ENCODE results near the gene WASF1.
"Not testable (repeated sequence)": the region's sequence is repeated elsewhere in the genome, so short reads cannot be mapped to it uniquely, and the experiment has no call there.

Gene WASF1

DNA sequence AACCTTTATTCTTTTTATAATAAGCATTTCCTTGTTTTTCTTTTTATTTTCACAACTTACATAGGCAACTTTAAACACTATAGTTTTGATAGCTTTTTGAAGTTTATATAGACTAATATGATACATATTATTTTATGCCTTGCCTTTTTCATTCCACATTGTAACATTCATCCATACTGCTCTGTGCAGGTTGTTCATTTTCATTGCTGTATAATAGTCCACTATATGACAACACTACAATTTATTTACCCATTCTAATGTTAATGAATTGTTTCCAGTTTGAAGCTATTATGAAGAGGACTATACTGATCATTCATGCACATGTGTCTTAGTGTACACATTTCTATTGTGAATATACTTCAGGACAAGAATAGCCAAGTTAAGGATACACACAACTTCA is 49.1 kb downstream of the WASF1 start:
- Histone ChIP-seq H3K4me1 (ENCODE audit: control insufficient read depth, low read length) (no peaks in the 10 kb centered on the region), H3K79me2 (ENCODE audit: control insufficient read depth, low read length) (peaks cover 15% of the 10 kb centered on the region), H3K27me3 (ENCODE audit: control insufficient read depth, low read length) (no peaks in the 10 kb centered on the region), H3K27ac (ENCODE audit: low read depth, low read length) (no peak overlapping the region), H3K36me3 (ENCODE audit: control insufficient read depth, low read length) (peaks cover 24% of the 10 kb centered on the region), H3K4me3 (ENCODE audit: low read length) (no peak overlapping the region), H3K4me2 (ENCODE audit: low read length) (no peak overlapping the region), H3K9me3 (ENCODE audit: control insufficient read depth, insufficient read depth, low read length) (no peaks in the 10 kb centered on the region), H3K9me2 (replicated peaks; ENCODE audit: control insufficient read depth, low read length) (no peaks in the 10 kb centered on the region), H3F3A (ENCODE audit: control insufficient read depth, insufficient read depth) (no peaks in the 10 kb centered on the region), H4K20me1 (ENCODE audit: control insufficient read depth, insufficient read depth, low read depth, low read length) (no peaks in the 10 kb centered on the region)
- TF ChIP-seq EZH2phosphoT487 (IDR thresholded peaks at IDR 0.05; ENCODE audit: borderline replicate concordance, low read length): no peak
- TF ChIP-seq, protein P1, sequence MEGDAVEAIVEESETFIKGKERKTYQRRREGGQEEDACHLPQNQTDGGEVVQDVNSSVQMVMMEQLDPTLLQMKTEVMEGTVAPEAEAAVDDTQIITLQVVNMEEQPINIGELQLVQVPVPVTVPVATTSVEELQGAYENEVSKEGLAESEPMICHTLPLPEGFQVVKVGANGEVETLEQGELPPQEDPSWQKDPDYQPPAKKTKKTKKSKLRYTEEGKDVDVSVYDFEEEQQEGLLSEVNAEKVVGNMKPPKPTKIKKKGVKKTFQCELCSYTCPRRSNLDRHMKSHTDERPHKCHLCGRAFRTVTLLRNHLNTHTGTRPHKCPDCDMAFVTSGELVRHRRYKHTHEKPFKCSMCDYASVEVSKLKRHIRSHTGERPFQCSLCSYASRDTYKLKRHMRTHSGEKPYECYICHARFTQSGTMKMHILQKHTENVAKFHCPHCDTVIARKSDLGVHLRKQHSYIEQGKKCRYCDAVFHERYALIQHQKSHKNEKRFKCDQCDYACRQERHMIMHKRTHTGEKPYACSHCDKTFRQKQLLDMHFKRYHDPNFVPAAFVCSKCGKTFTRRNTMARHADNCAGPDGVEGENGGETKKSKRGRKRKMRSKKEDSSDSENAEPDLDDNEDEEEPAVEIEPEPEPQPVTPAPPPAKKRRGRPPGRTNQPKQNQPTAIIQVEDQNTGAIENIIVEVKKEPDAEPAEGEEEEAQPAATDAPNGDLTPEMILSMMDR (IDR thresholded peaks at IDR 0.05; ENCODE audit: low read depth, low read length, poor library complexity, severe bottlenecking): no peak

DNA sequence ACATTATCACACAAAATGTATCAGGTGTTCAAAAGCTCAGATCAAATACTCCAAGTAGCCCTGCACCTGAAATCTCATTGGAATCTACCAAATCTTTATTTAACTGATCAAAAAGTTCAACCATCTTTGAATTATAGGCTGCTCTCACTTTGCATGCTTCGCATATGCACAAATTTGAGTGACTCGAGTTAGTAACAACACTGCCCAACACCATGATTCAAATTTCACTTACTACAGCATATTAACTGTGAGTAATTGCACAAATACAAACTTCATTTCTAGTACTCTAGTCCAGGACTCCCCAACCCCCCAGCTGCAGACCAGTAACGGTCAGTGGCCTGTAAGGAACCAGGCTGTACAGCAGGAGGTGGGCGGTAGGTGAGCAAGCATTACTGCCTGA is 51.1 kb downstream of the WASF1 start:
- H3K9me3 ChIP-seq (ENCODE audit: control insufficient read depth, insufficient read depth, low read length): 0 out of 2 replicates have a peak, but pooled peaks cover 4% of the 10 kb centered on the region
- no peaks in the 10 kb centered on the region for H4K20me1 ChIP-seq (ENCODE audit: control insufficient read depth, insufficient read depth, low read depth, low read length)
- H3K27me3 ChIP-seq (ENCODE audit: control insufficient read depth, low read length): no peaks in the 10 kb centered on the region
- no peaks in the 10 kb centered on the region for H3K4me1 ChIP-seq (ENCODE audit: control insufficient read depth, low read length)
- H3K79me2 ChIP-seq (ENCODE audit: control insufficient read depth, low read length): peaks cover 15% of the 10 kb centered on the region
- no peak overlapping the region for H3K27ac ChIP-seq (ENCODE audit: low read depth, low read length)
- no peaks in the 10 kb centered on the region for H3F3A ChIP-seq (ENCODE audit: control insufficient read depth, insufficient read depth)
- H3K36me3 ChIP-seq (ENCODE audit: control insufficient read depth, low read length): peaks cover 40% of the 10 kb centered on the region
- H3K4me2 ChIP-seq (ENCODE audit: low read length): no peak overlapping the region
- TF ChIP-seq, protein P1 (IDR thresholded peaks at IDR 0.05; ENCODE audit: low read depth, low read length, poor library complexity, severe bottlenecking): no peak
- TF ChIP-seq EZH2phosphoT487 (IDR thresholded peaks at IDR 0.05; ENCODE audit: borderline replicate concordance, low read length): no peak
- no peak overlapping the region for H3K4me3 ChIP-seq (ENCODE audit: low read length)
- H3K9me2 ChIP-seq (replicated peaks; ENCODE audit: control insufficient read depth, low read length): no peaks in the 10 kb centered on the region

DNA sequence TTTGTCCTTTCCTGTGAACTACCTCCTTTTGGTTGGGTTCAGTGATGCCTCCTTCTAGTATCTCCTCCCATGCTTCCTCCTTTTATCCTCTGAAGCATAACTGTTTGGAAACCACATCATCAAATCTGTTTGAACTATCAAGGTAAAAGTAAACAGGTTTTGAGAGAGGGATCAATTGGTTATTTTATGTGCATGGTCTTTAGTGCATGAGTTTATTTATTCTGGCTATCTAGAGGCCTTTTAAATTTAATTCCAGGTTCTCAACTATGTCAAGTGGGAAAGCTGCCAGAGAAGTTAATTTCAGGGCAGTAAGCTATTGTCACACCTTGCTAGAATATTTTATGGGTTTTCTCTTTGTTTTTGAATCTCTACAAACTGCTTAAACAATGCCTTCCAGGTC is 54.1 kb downstream of the WASF1 start:
- peaks cover 23% of the 10 kb centered on the region for H3K79me2 ChIP-seq (ENCODE audit: control insufficient read depth, low read length)
- H3K9me2 ChIP-seq (replicated peaks; ENCODE audit: control insufficient read depth, low read length): no peaks in the 10 kb centered on the region
- TF ChIP-seq, protein P1 (IDR thresholded peaks at IDR 0.05; ENCODE audit: low read depth, low read length, poor library complexity, severe bottlenecking): no peak
- TF ChIP-seq EZH2phosphoT487 (IDR thresholded peaks at IDR 0.05; ENCODE audit: borderline replicate concordance, low read length): no peak
- H3K4me2 ChIP-seq (ENCODE audit: low read length): no peak overlapping the region
- peaks cover 59% of the 10 kb centered on the region for H3K36me3 ChIP-seq (ENCODE audit: control insufficient read depth, low read length)
- H3K27me3 ChIP-seq (ENCODE audit: control insufficient read depth, low read length): no peaks in the 10 kb centered on the region
- H4K20me1 ChIP-seq (ENCODE audit: control insufficient read depth, insufficient read depth, low read depth, low read length): no peaks in the 10 kb centered on the region
- H3K4me3 ChIP-seq (ENCODE audit: low read length): no peak overlapping the region
- no peaks in the 10 kb centered on the region for H3K4me1 ChIP-seq (ENCODE audit: control insufficient read depth, low read length)
- peaks cover 8% of the 10 kb centered on the region; the same call in 1 of the 2 replicates for H3K9me3 ChIP-seq (ENCODE audit: control insufficient read depth, insufficient read depth, low read length)
- no peaks in the 10 kb centered on the region for H3F3A ChIP-seq (ENCODE audit: control insufficient read depth, insufficient read depth)
- no peak overlapping the region for H3K27ac ChIP-seq (ENCODE audit: low read depth, low read length)

DNA sequence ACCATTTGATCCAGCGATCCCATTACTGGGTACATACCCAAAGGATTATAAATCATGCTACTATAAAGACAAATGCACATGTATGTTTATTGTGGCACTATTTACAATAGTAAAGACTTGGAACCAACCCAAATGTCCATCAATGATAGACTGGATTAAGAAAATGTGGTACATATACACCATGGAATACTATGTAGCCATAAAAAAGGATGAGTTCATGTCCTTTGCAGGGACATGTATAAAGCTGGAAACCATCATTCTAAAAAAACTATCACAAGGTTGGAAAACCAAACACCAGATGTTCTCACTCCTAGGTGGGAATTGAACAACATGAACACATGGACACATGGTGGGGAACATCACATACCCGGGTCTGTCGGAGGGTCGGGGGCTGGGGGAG is 57.8 kb downstream of the WASF1 start:
- not testable (repeated sequence) for H4K20me1 ChIP-seq (ENCODE audit: control insufficient read depth, insufficient read depth, low read depth, low read length); H3K9me2 ChIP-seq (replicated peaks; ENCODE audit: control insufficient read depth, low read length); H3K27ac ChIP-seq (ENCODE audit: low read depth, low read length); H3K4me3 ChIP-seq (ENCODE audit: low read length); H3K9me3 ChIP-seq (ENCODE audit: control insufficient read depth, insufficient read depth, low read length); H3F3A ChIP-seq (ENCODE audit: control insufficient read depth, insufficient read depth); H3K4me1 ChIP-seq (ENCODE audit: control insufficient read depth, low read length); H3K27me3 ChIP-seq (ENCODE audit: control insufficient read depth, low read length); H3K4me2 ChIP-seq (ENCODE audit: low read length)
- Histone ChIP-seq H3K79me2 (ENCODE audit: control insufficient read depth, low read length) (peaks cover 23% of the 10 kb centered on the region), H3K36me3 (ENCODE audit: control insufficient read depth, low read length) (peaks cover 47% of the 10 kb centered on the region)
